Measurements from ENCODE around the gene SPTBN4. TPM values are rescaled to one million over a fixed set of nuclear protein-coding genes. Genes with fewer than 3 reads are reported as not detected.

SPTBN4 gene
- total RNA-seq, 1 donor from 2014 or later, result 161 TPM

DNA sequence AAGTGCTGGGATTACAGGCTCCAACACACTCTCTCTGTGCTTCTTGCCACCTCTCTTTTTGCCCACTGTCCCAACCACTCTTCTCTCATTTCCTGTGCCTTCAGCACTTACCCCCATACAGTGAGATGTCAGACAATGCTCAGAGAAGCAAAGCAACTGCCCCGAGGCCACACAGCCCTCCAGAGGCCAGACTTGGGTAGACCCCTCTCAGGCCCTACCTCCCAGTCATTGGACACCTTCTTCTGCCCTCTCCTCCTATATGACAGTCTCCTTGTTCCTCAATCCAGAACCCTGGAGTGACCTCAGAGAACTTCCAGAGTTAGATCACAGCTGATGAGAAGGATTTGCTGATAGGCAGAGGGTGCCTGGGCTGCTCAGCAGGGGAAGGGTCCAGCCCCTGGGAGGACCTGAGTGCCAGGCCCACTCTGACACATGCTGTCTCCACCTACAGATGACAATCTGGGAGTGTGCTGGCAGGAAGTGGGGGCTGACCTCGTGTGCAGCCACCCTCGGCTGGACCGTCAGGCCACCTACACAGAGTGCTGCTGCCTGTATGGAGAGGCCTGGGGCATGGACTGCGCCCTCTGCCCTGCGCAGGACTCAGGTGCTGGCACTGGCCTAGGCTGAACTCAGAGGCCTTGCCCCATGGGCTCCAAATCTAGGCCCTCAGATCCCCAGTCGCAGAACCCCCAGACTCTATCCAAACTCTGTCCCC, 158.8 kb downstream of the SPTBN4 start:
- H3K4me1 Mint-ChIP-seq (ENCODE audit: low read depth, unreplicated experiment), result peaks cover 11% of the 10 kb centered on the region

More for the DNA sequence above, 158.8 kb downstream of the SPTBN4 start:
- Mint-ChIP-seq H3K36me3 (ENCODE audit: unreplicated experiment) (peaks cover 10% of the 10 kb centered on the region), H3K27me3 (ENCODE audit: unreplicated experiment) (peaks cover 11% of the 10 kb centered on the region), H3K4me3 (ENCODE audit: unreplicated experiment) (no peak overlapping the region), H3K9me3 (ENCODE audit: unreplicated experiment) (peaks cover 6% of the 10 kb centered on the region), H3K27ac (ENCODE audit: unreplicated experiment) (no peak overlapping the region)
- no peak for DNase-seq
- TF ChIP-seq, protein P1, sequence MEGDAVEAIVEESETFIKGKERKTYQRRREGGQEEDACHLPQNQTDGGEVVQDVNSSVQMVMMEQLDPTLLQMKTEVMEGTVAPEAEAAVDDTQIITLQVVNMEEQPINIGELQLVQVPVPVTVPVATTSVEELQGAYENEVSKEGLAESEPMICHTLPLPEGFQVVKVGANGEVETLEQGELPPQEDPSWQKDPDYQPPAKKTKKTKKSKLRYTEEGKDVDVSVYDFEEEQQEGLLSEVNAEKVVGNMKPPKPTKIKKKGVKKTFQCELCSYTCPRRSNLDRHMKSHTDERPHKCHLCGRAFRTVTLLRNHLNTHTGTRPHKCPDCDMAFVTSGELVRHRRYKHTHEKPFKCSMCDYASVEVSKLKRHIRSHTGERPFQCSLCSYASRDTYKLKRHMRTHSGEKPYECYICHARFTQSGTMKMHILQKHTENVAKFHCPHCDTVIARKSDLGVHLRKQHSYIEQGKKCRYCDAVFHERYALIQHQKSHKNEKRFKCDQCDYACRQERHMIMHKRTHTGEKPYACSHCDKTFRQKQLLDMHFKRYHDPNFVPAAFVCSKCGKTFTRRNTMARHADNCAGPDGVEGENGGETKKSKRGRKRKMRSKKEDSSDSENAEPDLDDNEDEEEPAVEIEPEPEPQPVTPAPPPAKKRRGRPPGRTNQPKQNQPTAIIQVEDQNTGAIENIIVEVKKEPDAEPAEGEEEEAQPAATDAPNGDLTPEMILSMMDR (IDR thresholded peaks at IDR 0.05; ENCODE audit: partially characterized antibody, unreplicated experiment), result no peak

Other genes with a start within 250 kb of the SPTBN4 start
- gene TTC9B, start 248.6 kb upstream of the SPTBN4 start, total RNA-seq (ENCODE audit: unreplicated experiment), result 19.5 TPM
- gene CCNP, start 240.3 kb upstream of the SPTBN4 start, total RNA-seq (ENCODE audit: unreplicated experiment), result 2.3 TPM
- 197 TPM for gene AKT2, start 181.7 kb upstream of the SPTBN4 start, total RNA-seq (ENCODE audit: unreplicated experiment)
- gene C19orf47, start 118.6 kb upstream of the SPTBN4 start, total RNA-seq (ENCODE audit: unreplicated experiment), result 25.8 TPM
- gene PLD3, start 118.3 kb upstream of the SPTBN4 start, total RNA-seq (ENCODE audit: unreplicated experiment), result 1,227 TPM
- not detected for gene HIPK4, start 76.8 kb upstream of the SPTBN4 start, total RNA-seq (ENCODE audit: unreplicated experiment)
- 4.7 TPM for gene PRX, start 53.6 kb upstream of the SPTBN4 start, total RNA-seq (ENCODE audit: unreplicated experiment)
- 3.6 TPM for gene SERTAD1, start 41.0 kb upstream of the SPTBN4 start, total RNA-seq (ENCODE audit: unreplicated experiment)
- 30.1 TPM for gene SERTAD3, start 22.7 kb upstream of the SPTBN4 start, total RNA-seq (ENCODE audit: unreplicated experiment)
- gene BLVRB, start 1.3 kb upstream of the SPTBN4 start, total RNA-seq (ENCODE audit: unreplicated experiment), result 7.2 TPM
- 170 TPM for gene SHKBP1, start 109.9 kb downstream of the SPTBN4 start, total RNA-seq (ENCODE audit: unreplicated experiment)
- 169 TPM for gene LTBP4, start 134.4 kb downstream of the SPTBN4 start, total RNA-seq (ENCODE audit: unreplicated experiment)
- 250 TPM for gene NUMBL, start 223.7 kb downstream of the SPTBN4 start, total RNA-seq (ENCODE audit: unreplicated experiment)
- gene COQ8B, start 249.9 kb downstream of the SPTBN4 start, total RNA-seq (ENCODE audit: unreplicated experiment), result 49.9 TPM